Activated T-cell treated with anti-CD3 and anti-CD28 coated beads for 48 hours (primary cell): Measurements from ENCODE around the gene TUBB4A.
A peak's percentile ranks its signal among the peaks of the same experiment; 100 is the strongest.
"Not testable (repeated sequence)": the region's sequence is repeated elsewhere in the genome, so short reads cannot be mapped to it uniquely, and the experiment has no call there.

Source experiments
- DNase-seq: peaks from one replicate; pipeline ENCODE4 v3.0.0-alpha.2; 2020; ENCODE audit warnings: low read depth

The TUBB4A gene

GRCh38 chr19:6524311-6524710 lies 22.2 kb upstream of the TUBB4A start:
- DNase-seq, result no peak

- no peak for DNase-seq
These were observed 20.6 kb upstream of the TUBB4A start for GRCh38 chr19:6522712-6523111.

- peak; percentile 39 for DNase-seq
These were observed 19.9 kb upstream of the TUBB4A start for GRCh38 chr19:6521718-6522646.

GRCh38 chr19:6519289-6519688 lies 17.2 kb upstream of the TUBB4A start:
- DNase-seq, result no peak

GRCh38 chr19:6518145-6518911 lies 16.2 kb upstream of the TUBB4A start:
- no peak for DNase-seq

GRCh38 chr19:6516659-6517291 lies 14.7 kb upstream of the TUBB4A start:
- peak; percentile 89 for DNase-seq

GRCh38 chr19:6516018-6516658 lies 14.0 kb upstream of the TUBB4A start:
- peak; percentile 71 for DNase-seq

GRCh38 chr19:6514926-6515544 lies 12.9 kb upstream of the TUBB4A start:
- DNase-seq, result no peak

- no peak for DNase-seq
These were observed 12.0 kb upstream of the TUBB4A start for GRCh38 chr19:6514089-6514488.

- no peak for DNase-seq
These were observed 8.5 kb upstream of the TUBB4A start for GRCh38 chr19:6510618-6511017.

GRCh38 chr19:6509118-6509971 lies 7.2 kb upstream of the TUBB4A start:
- no peak for DNase-seq

GRCh38 chr19:6508028-6508771 lies 6.1 kb upstream of the TUBB4A start:
- DNase-seq, result not testable (repeated sequence)

- DNase-seq, result no peak
These were observed 1.5 kb upstream of the TUBB4A start for GRCh38 chr19:6503407-6504201.

GRCh38 chr19:6500837-6501739 lies 1.0 kb downstream of the TUBB4A start:
- no peak for DNase-seq

GRCh38 chr19:6499052-6499790 lies 2.9 kb downstream of the TUBB4A start:
- no peak for DNase-seq

- no peak for DNase-seq
These were observed 3.6 kb downstream of the TUBB4A start for GRCh38 chr19:6498294-6499036.

- DNase-seq, result no peak
These were observed 6.2 kb downstream of the TUBB4A start for GRCh38 chr19:6495947-6496346.
